Fibroblast of the conjunctiva (primary cell): ENCODE results near the gene NT5C.
"Not testable (repeated sequence)": the region's sequence is repeated elsewhere in the genome, so short reads cannot be mapped to it uniquely, and the experiment has no call there.

Experiments used
- DNase-seq: peaks from one replicate; pipeline ENCODE4 v3.0.0-alpha.2; 2010; ENCODE audit warnings: low read depth

NT5C gene

DNA sequence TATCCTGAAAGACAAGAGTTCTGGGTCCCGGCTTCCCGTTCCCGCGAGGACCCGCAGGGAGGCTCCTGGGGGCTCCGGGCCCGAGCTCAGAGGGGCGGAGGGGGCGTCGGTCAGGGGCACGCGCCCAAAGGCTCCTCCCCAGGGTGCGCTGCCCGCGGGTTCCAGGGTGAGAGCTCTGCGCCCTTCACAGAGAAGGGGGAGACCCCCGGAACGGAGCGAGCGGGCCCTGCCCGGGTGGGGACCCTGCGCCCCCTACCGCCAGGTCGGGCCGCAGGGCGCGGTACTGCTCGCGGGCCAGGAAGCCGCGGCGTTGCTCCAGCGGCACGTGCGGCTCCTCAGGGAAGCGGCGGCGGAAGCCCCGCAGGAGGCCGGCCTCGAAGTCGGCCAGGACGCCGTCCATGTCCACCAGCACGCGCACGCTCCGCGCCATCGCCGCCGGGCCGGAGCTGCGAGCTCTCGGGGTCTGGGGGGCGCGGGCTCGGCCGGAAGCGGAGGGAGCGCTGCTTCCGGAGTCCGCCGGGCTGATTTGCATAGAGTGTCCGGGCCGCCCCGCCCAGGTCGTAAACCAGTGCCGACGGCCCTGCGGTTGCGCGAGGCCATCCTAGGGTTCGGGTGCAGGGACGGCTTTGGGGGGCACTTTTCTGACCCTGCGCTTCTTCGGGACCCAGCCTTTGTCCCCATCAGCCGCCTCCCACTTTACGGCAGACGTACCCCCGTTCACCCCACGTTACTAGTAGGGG, at the start of gene NT5C:
TSS of gene NT5C (minus strand) at position 465 of the 740 bp plus-strand sequence. CDS start at position 430, 35 bp downstream.
- no peak for DNase-seq

- DNase-seq, result no peak
Observed at GRCh38 chr17:75181110-75181509, 49.6 kb upstream of the NT5C start.

- DNase-seq, result no peak
Observed at GRCh38 chr17:75178453-75178852, 46.9 kb upstream of the NT5C start.

- DNase-seq, result no peak
Observed at GRCh38 chr17:75176625-75177024, 45.1 kb upstream of the NT5C start.

GRCh38 chr17:75174996-75175395, 43.5 kb upstream of the NT5C start:
- DNase-seq, result no peak

GRCh38 chr17:75173526-75173925, 42.0 kb upstream of the NT5C start:
- no peak for DNase-seq

- no peak for DNase-seq
Observed at GRCh38 chr17:75168998-75169397, 37.5 kb upstream of the NT5C start.

DNA sequence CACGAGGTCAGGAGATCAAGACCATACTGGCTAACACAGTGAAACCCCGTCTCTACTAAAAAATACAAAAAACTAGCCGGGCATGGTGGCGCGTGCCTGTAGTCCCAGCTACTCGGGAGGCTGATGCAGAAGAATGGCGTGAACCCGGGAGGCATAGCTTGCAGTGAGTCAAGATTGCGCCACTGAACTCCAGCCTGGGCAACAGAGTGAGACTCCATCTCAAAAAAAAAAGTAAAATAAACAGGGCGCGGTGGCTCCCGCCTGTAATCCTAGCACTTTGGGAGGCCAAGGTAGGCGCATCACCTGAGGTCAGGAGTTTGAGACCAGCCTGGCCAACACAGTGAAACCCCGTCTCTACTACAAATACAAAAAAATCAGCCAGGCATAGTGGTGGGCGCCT, 33.1 kb upstream of the NT5C start:
- DNase-seq, result not testable (repeated sequence)

DNA sequence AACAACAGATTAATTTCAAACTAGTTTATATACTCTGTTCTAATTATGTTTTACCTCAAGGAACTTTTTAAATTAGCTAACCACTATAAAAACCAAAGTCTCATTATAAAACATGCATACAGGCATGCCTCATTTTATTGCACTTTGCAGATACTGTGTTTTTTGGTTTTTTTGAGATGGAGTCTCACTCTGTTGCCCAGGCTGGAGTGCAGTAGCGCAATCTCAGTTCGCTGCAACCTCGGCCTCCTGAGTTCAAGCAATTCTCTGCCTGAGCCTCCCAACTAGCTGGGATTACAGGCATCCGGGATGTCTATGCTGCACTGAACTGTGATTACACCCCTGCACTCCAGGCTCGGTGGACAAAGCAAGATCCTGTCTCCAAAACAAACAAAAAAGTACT, 31.5 kb upstream of the NT5C start:
- DNase-seq, result no peak

GRCh38 chr17:75160211-75160610, 28.7 kb upstream of the NT5C start:
- no peak for DNase-seq

- DNase-seq, result no peak
Observed at GRCh38 chr17:75159196-75160031, 27.9 kb upstream of the NT5C start.

DNA sequence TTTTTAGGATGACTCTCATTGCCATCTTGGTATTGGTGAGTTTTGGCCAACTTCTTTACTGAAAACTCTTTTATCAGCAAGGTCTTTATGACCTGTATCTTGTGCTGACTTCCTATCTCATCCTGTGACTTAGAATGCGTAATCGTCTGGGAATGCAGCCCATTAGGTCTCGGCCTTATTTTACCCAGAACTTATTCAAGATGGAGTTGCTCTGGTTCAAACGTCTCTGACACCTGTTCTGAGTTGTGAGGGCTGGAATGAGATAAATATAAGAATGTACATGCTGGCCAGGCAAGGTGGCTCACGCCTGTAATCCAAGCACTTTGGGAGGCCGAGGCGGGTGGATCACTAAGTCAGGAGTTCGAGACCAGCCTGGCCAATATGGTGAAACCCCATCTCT, 26.9 kb upstream of the NT5C start:
- DNase-seq, result not testable (repeated sequence)

- DNase-seq, result no peak
Observed at GRCh38 chr17:75155191-75155601, 23.7 kb upstream of the NT5C start.

- DNase-seq, result peak; percentile 99
Observed at GRCh38 chr17:75154195-75155106, 22.9 kb upstream of the NT5C start, which contains the start of gene JPT1. JPT1 (minus strand) TSS chr17:75154512; CDS start chr17:75154397, 115 bp downstream.

GRCh38 chr17:75153780-75154194, 22.2 kb upstream of the NT5C start:
- no peak for DNase-seq

GRCh38 chr17:75152922-75153779, 21.6 kb upstream of the NT5C start:
- DNase-seq, result no peak

DNA sequence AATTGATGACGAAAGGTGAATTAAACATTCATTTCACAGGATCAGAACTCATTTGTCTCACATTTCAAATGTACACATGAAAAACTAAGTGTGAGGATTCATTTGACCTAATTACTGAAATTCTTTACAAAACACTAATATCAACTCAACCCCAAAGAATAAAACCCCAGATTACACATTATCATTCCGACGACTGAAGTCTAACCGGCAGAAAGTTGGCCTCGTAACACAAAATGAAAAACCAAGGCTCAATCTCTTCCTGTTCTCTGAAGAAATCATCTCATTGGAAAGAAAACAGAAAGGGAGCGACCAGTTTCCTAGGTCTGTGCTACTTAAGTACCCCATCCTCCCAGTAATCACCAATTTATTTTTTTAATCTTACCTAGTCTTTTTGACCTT, 21.0 kb upstream of the NT5C start:
- no peak for DNase-seq

DNA sequence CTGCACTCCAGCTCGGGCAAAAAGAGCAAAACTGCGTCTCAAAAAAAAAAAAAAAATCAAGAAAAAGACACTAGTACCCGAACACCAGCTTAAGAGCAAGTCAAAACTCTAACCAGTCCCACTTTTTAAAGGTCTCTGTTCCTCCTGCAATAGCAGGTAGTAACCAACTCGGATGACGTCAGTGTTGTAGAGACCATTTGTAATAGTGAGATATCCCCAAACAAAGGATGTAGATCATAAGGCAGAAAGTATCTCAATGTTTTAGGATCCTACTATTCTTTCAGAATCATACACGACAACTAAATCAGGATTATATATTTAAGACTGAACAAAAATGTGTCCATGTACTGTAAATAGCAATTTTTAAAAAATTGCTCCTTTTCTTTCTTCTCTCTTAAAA, 20.4 kb upstream of the NT5C start:
- DNase-seq, result no peak

DNA sequence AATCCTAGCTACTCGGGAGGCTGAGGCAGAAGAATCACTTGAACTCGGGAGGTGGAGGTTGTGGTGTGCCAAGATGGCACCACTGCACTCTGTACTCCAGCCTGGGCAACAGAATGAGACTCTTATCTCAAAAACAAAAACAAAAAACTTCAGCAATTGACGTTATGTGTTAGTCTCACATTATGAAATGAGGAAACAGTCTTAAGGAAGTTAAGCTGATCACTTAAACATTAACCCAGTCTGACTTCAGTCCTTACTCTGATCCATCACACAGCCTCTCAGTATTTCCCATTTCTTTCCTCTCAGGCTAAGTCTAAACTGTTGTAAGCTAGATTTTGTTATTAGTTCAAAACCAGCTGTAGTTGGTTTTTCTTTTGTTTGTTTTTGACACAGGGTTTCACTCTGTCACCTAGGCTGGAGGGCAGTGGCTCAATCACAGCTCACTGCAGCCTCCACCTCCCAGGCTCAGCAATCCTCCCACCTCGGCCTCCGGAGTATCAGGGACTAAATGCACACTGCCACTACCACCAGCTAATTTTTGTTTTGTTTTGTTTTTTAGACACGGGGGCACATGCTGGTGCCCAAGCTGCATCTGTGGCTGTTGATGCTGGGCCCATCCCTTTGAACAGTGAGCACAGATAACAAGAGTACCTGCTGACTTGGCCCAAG, 16.5 kb upstream of the NT5C start:
- DNase-seq, result no peak

- DNase-seq, result no peak
Observed at GRCh38 chr17:75146592-75146991, 15.1 kb upstream of the NT5C start.
